NCI-H748 (cell line): ENCODE measurements around the gene THADA.

Experiments
- DNase-seq: peaks from one replicate; lab custom pipeline; 2025; ENCODE audit not compliant: unreplicated experiment; lab: John Stamatoyannopoulos, UW

Gene THADA

GRCh38 chr2:43367012-43367782 is 228.6 kb downstream of the THADA start:
- DNase-seq = no peak

GRCh38 chr2:43363120-43363519 is 232.7 kb downstream of the THADA start:
- DNase-seq = peak; percentile 36

GRCh38 chr2:43361286-43361685 is 234.6 kb downstream of the THADA start:
- no peak for DNase-seq

- peak; percentile 79 for DNase-seq
These were observed 235.7 kb downstream of the THADA start for GRCh38 chr2:43360137-43360536.

GRCh38 chr2:43358410-43359201 is 237.2 kb downstream of the THADA start:
- DNase-seq = peak; percentile 72

- no peak for DNase-seq
These were observed 239.1 kb downstream of the THADA start for GRCh38 chr2:43356774-43357173.

GRCh38 chr2:43355399-43355798 is 240.4 kb downstream of the THADA start:
- DNase-seq = no peak

GRCh38 chr2:43349904-43350303 is 245.9 kb downstream of the THADA start:
- DNase-seq = no peak

- no peak for DNase-seq
These were observed 246.8 kb downstream of the THADA start for GRCh38 chr2:43348908-43349661.

GRCh38 chr2:43347746-43348145 is 248.1 kb downstream of the THADA start:
- no peak for DNase-seq

- DNase-seq = no peak
These were observed 249.0 kb downstream of the THADA start for GRCh38 chr2:43346602-43347567.

- no peak for DNase-seq
These were observed 250.0 kb downstream of the THADA start for GRCh38 chr2:43345872-43346271.

GRCh38 chr2:43345391-43345813 is 250.4 kb downstream of the THADA start:
- peak; percentile 9 for DNase-seq

- no peak for DNase-seq
These were observed 250.9 kb downstream of the THADA start for GRCh38 chr2:43344868-43345373.

- no peak for DNase-seq
These were observed 252.1 kb downstream of the THADA start for GRCh38 chr2:43343573-43344304.

- no peak for DNase-seq
These were observed 253.7 kb downstream of the THADA start for GRCh38 chr2:43341959-43342757.

- no peak for DNase-seq
These were observed 254.9 kb downstream of the THADA start for GRCh38 chr2:43340945-43341356.

- DNase-seq = no peak
These were observed 255.8 kb downstream of the THADA start for GRCh38 chr2:43340066-43340465.
